IMR-90 (cell line): ENCODE data around the gene CSAG1. TPM values are rescaled to one million over a fixed set of nuclear protein-coding genes. Genes with fewer than 3 reads are reported as not detected.
"Not testable (repeated sequence)": the region's sequence is repeated elsewhere in the genome, so short reads cannot be mapped to it uniquely, and the experiment has no call there.

Source experiments
- ATAC-seq: fragments of 200-7000 bp; cut with Tn5 transposase; 2 replicates; pipeline ENCODE4 v1.9.1; 2020; ENCODE audit warnings: low read depth, mild to moderate bottlenecking, moderate library complexity
- BruUV-seq: library from RNA; stranded (reverse); fragments of 400-500 nt; replicated peaks from 2 replicates; lab custom pipeline; 2021; lab: Mats Ljungman, UMichigan
- CTCF ChIA-PET: fragments of 300-600 bp; formaldehyde crosslinking; extraction: SDS; loops from one replicate; lab custom pipeline; 2021; ENCODE audit warnings: antibody characterized with exemption; lab: Yijun Ruan, JAX
- POLR2A ChIA-PET: fragments of 300-600 bp; sonication (Branson Sonifier 250); formaldehyde crosslinking; loops from one replicate; lab custom pipeline; 2022; ENCODE audit warnings: antibody characterized with exemption; ENCODE audit not compliant: unreplicated experiment; lab: Charles Lee
- DNase-seq: peaks from one replicate; pipeline ENCODE4 v3.0.0; 2013
- H2AFZ ChIP-seq: replicated peaks from 2 replicates; pipeline ENCODE3; 2013; ENCODE audit warnings: low read length, mild to moderate bottlenecking; ENCODE audit not compliant: poor library complexity
- H2AK5ac ChIP-seq: 2 replicates; pipeline ENCODE4 v1.6.1; 2013; ENCODE audit warnings: low read depth, low read length, inconsistent platforms
- H2AK9ac ChIP-seq: replicated peaks from 2 replicates; pipeline ENCODE3; 2013; ENCODE audit warnings: mild to moderate bottlenecking, low read depth, low read length, moderate library complexity; ENCODE audit not compliant: poor library complexity
- H2BK120ac ChIP-seq: 2 replicates; pipeline ENCODE4 v1.6.1; 2013; ENCODE audit warnings: low read depth, low read length, inconsistent platforms
- H2BK15ac ChIP-seq: 3 replicates; pipeline ENCODE4 v1.6.1; 2013; ENCODE audit warnings: low read depth, low read length, inconsistent platforms
- H2BK20ac ChIP-seq: 2 replicates; pipeline ENCODE4 v1.6.1; 2013; ENCODE audit warnings: low read depth, mild to moderate bottlenecking, inconsistent platforms, low read length, moderate library complexity
- H2BK5ac ChIP-seq: 2 replicates; pipeline ENCODE4 v1.6.1; 2013; ENCODE audit warnings: mild to moderate bottlenecking, low read depth, low read length, inconsistent platforms; ENCODE audit not compliant: poor library complexity, severe bottlenecking
- H3K14ac ChIP-seq: replicated peaks from 2 replicates; pipeline ENCODE4 v1.6.1; 2013; ENCODE audit warnings: low read depth, low read length, inconsistent platforms
- H3K18ac ChIP-seq: 2 replicates; pipeline ENCODE4 v1.6.1; 2013; ENCODE audit warnings: low read depth, low read length, control low read depth
- H3K23ac ChIP-seq: 2 replicates; pipeline ENCODE4 v1.6.1; 2013; ENCODE audit warnings: low read depth, low read length, inconsistent platforms
- H3K27ac ChIP-seq: 2 replicates; pipeline ENCODE4 v1.5.1; 2013; ENCODE audit warnings: mild to moderate bottlenecking, control low read depth, low read length; ENCODE audit not compliant: insufficient read depth
- H3K27me3 ChIP-seq: 2 replicates; pipeline ENCODE4 v1.6.1; 2013; ENCODE audit warnings: low read length; ENCODE audit not compliant: control insufficient read depth, insufficient read depth
- H3K36me3 ChIP-seq: 2 replicates; pipeline ENCODE4 v1.6.1; 2013; ENCODE audit warnings: low read length, mixed read lengths; ENCODE audit not compliant: control insufficient read depth, insufficient read depth
- H3K4ac ChIP-seq: 2 replicates; pipeline ENCODE4 v1.6.1; 2013; ENCODE audit warnings: low read depth, low read length, inconsistent platforms
- H3K4me1 ChIP-seq: 2 replicates; pipeline ENCODE4 v1.6.1; 2013; ENCODE audit warnings: low read length, mixed read lengths; ENCODE audit not compliant: control insufficient read depth, insufficient read depth
- H3K4me2 ChIP-seq: 2 replicates; pipeline ENCODE4 v1.6.1; 2013; ENCODE audit warnings: low read depth, mild to moderate bottlenecking, control low read depth, low read length, moderate library complexity
- H3K4me3 ChIP-seq: 2 replicates; pipeline ENCODE4 v1.5.1; 2013; ENCODE audit warnings: low read depth, mild to moderate bottlenecking, control low read depth, low read length, moderate library complexity; ENCODE audit not compliant: insufficient read depth
- H3K56ac ChIP-seq: 2 replicates; pipeline ENCODE4 v1.6.1; 2013; ENCODE audit warnings: low read length, inconsistent platforms; ENCODE audit not compliant: insufficient read depth; ENCODE audit errors: extremely low read depth
- H3K79me1 ChIP-seq, 2 experiments: 2 replicates each; pipeline ENCODE4 v1.6.1; 2013; ENCODE audit warnings: low read length in 2 of 2, inconsistent platforms in 1 of 2, low read depth in 1 of 2
- H3K9ac ChIP-seq: 2 replicates; pipeline ENCODE4 v1.6.1; 2013; ENCODE audit warnings: low read depth, low read length, control low read depth
- H3K9me1 ChIP-seq: 2 replicates; pipeline ENCODE4 v1.6.1; 2013; ENCODE audit warnings: low read length, inconsistent platforms; ENCODE audit not compliant: insufficient read depth
- H3K9me3 ChIP-seq: 2 replicates; pipeline ENCODE4 v1.6.1; 2013; ENCODE audit warnings: low read length; ENCODE audit not compliant: control insufficient read depth, insufficient read depth
- H4K20me1 ChIP-seq: 2 replicates; pipeline ENCODE4 v1.6.1; 2013; ENCODE audit warnings: low read length, inconsistent platforms; ENCODE audit not compliant: insufficient read depth
- H4K5ac ChIP-seq: 2 replicates; pipeline ENCODE4 v1.6.1; 2013; ENCODE audit warnings: mild to moderate bottlenecking, low read depth, low read length, control low read depth
- H4K8ac ChIP-seq, 2 experiments: 2 replicates each; pipeline ENCODE4 v1.6.1; 2013; ENCODE audit warnings: low read depth in 2 of 2, low read length in 2 of 2, control low read depth in 1 of 2, inconsistent platforms in 1 of 2
- H4K91ac ChIP-seq: 2 replicates; pipeline ENCODE4 v1.6.1; 2013; ENCODE audit warnings: low read depth, low read length, inconsistent platforms; ENCODE audit not compliant: insufficient read depth
- SMC3 ChIP-seq: fragments of 150-350 bp; IDR thresholded peaks from 2 replicates; pipeline ENCODE4 v1.6.1; 2016; ENCODE audit warnings: low read depth, mild to moderate bottlenecking, antibody characterized with exemption, low read length, moderate library complexity
- WGBS, 2 experiments: methylation state at CpG; one replicate each; pipeline versions ENCODE4 v1.1.5 to v1.1.7; 2013; ENCODE audit warnings: missing lambda C conversion rate in 2 of 2; ENCODE audit not compliant: insufficient read length in 1 of 2; ENCODE audit errors: extremely low coverage in 2 of 2; 5-methylcytosine and 5-hydroxymethylcytosine counted together
- dilution Hi-C: fragments of 300-500 bp; cut with HindIII; formaldehyde crosslinking; loops from one replicate; pipeline ENCODE4 v1.14.3; 2018; ENCODE audit warnings: low sequenced_read_pairs; ENCODE audit not compliant: unreplicated experiment
- in situ Hi-C: fragments of 300-500 bp; cut with MboI; formaldehyde crosslinking; loops from 3 replicates; pipeline ENCODE4 v1.14.3; 2019; ENCODE audit warnings: low sequenced_read_pairs, inconsistent platforms, mixed read lengths
- intact Hi-C: fragments of 100-400 bp; cut with micrococcal nuclease; formaldehyde crosslinking; loops from 2 replicates; pipeline ENCODE4 v1.10.0; 2022
- polyA plus RNA-seq, 3 experiments: library from polyadenylated mRNA; depleted of rRNA; stranded (reverse); fragments of >200 nt; gene quantifications; 2 replicates each; pipeline ENCODE4 v1.2.3, GENCODE V29; 2012; ENCODE audit warnings: low replicate concordance in 1 of 3
- total RNA-seq: library from RNA; depleted of rRNA; stranded (reverse); fragments of >200 nt; gene quantifications from 2 replicates; pipeline ENCODE4 v1.2.3, GENCODE V29; 2012

CSAG1 gene
- total and polyA plus RNA-seq, 2 of the 4 experiments (the other 2 are of a cell fraction) = not detected

GRCh38 chrX:152725409-152725808, 8.1 kb downstream of the CSAG1 start:
- H3K9me1 ChIP-seq = no peaks in the 10 kb centered on the region
- dilution Hi-C loops (no loop called here), in situ Hi-C loops (no loop called here), intact Hi-C loops (no loop called here)
- DNase-seq (no peak), ATAC-seq (no peak)
- no peak overlapping the region for H3K4me3 ChIP-seq
- H4K5ac ChIP-seq = no peak overlapping the region
- no peak overlapping the region for H4K8ac ChIP-seq
- H3K79me1 ChIP-seq = no peaks in the 10 kb centered on the region
- ChIA-PET CTCF (no interaction called here), POLR2A (no interaction called here)
- H4K20me1 ChIP-seq = no peaks in the 10 kb centered on the region
- H3K4me2 ChIP-seq = no peak overlapping the region
- no peak overlapping the region for H2BK120ac ChIP-seq
- H3K18ac ChIP-seq = no peak overlapping the region
- H2BK15ac ChIP-seq = no peak overlapping the region
- no TSS peak for BruUV-seq
- no peak overlapping the region for H3K4ac ChIP-seq
- H3K23ac ChIP-seq = no peak overlapping the region
- no CpG with 5 or more reads among the region's 7 CpGs for WGBS, 2 experiments
- H2AK9ac ChIP-seq = no peak overlapping the region
- no peak overlapping the region for H2AFZ ChIP-seq
- H3K27ac ChIP-seq = no peak overlapping the region
- no peaks in the 10 kb centered on the region for H3K4me1 ChIP-seq
- H2BK20ac ChIP-seq = no peak overlapping the region
- H3K27me3 ChIP-seq = no peaks in the 10 kb centered on the region
- no peaks in the 10 kb centered on the region for H3K36me3 ChIP-seq
- H2BK5ac ChIP-seq = no peak overlapping the region
- H3K56ac ChIP-seq = no peak overlapping the region
- no peak overlapping the region for H2AK5ac ChIP-seq
- no peak overlapping the region for H3K9ac ChIP-seq
- H3K14ac ChIP-seq = no peak overlapping the region
- H4K91ac ChIP-seq = no peak overlapping the region
- no peaks in the 10 kb centered on the region for H3K9me3 ChIP-seq
- TF ChIP-seq SMC3 = no peak

- H2AFZ ChIP-seq, H4K91ac ChIP-seq, H3K79me1 ChIP-seq, H3K14ac ChIP-seq, H2BK20ac ChIP-seq, CTCF ChIA-PET, H2AK9ac ChIP-seq, H3K9ac ChIP-seq, ATAC-seq, DNase-seq, H3K4me3 ChIP-seq, H3K23ac ChIP-seq, H3K36me3 ChIP-seq, H3K18ac ChIP-seq, H3K4ac ChIP-seq, POLR2A ChIA-PET, dilution Hi-C loops, H3K27ac ChIP-seq, H4K5ac ChIP-seq, H3K9me3 ChIP-seq, H2AK5ac ChIP-seq, H3K27me3 ChIP-seq, H3K4me2 ChIP-seq, H4K20me1 ChIP-seq, H3K56ac ChIP-seq, H2BK5ac ChIP-seq, H3K4me1 ChIP-seq, H2BK15ac ChIP-seq, in situ Hi-C loops, H2BK120ac ChIP-seq, intact Hi-C loops, H3K9me1 ChIP-seq, BruUV-seq, H4K8ac ChIP-seq: not testable (repeated sequence)
- WGBS, 2 experiments = no CpG with 5 or more reads among the region's 35 CpGs
These were observed 19.4 kb downstream of the CSAG1 start, which contains the start of gene MAGEA2B for GRCh38 chrX:152713815-152714787. Gene MAGEA2B, plus strand, starts transcription at chrX:152714628. Its CDS starts 2,479 bp downstream, at chrX:152717107.
